ENCODE results near the gene APOL1.
"Not testable (repeated sequence)": the region's sequence is repeated elsewhere in the genome, so short reads cannot be mapped to it uniquely, and the experiment has no call there.

Gene APOL1

DNA sequence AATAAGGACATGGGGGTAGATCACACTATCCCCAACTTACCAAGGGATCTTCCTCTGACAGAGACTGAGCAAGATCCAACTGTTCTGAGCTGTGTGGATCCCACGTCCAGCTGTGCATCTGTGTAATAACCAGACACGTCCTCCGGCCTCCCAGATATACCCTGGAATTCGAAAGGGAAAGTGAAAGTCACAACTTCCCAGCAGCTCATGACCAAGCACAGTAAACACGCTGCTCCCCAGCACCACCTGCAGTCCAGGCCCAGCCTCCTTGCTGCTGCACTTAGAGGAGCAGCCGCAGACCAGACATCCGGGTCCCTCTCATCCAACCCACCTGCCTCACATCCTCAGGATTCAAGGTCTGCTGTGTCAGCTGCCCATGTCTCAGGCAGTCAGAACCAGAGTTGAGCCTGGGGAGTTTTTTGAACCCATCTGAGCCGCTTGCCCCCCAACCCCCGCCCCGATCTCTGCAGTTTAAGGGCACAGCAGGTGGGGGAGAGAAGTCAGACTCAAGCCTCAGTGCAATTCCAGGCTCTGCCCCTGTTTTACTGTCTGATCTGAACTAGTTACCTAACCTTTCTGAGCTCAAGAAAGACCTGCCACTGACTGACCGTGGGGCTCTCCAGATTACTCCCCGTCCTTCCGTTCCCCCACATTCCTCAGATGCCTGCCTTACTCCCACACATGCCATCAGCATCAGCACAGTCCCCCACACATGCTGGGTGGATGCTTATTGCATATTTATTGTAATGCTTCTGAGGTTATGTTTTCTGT is 13.3 kb upstream of the APOL1 start, which contains the start of gene APOL2:
APOL2 (minus strand) TSS at position 127 of the 771 bp plus-strand sequence. CDS start 6,365 bp downstream, outside the sequence.
- DNase-seq (ENCODE audit: insufficient read length, low spot score) (peak; percentile 64), FAIRE-seq (peak; percentile 98)
- TF ChIP-seq POLR2A (IDR thresholded peaks at IDR 0.05; ENCODE audit: low read depth, low read length) (peak; percentile 37; the same call in 1 of the 2 replicates), POLR2AphosphoS5 (IDR thresholded peaks at IDR 0.05; ENCODE audit: low read depth, low read length) (no peak), TAF1 (IDR thresholded peaks at IDR 0.05; ENCODE audit: low read depth, low read length) (peak; percentile 28; the same call in 1 of the 2 replicates), POU2F2 (IDR thresholded peaks at IDR 0.05; ENCODE audit: low read depth, low read length) (peak; percentile 48)

DNA sequence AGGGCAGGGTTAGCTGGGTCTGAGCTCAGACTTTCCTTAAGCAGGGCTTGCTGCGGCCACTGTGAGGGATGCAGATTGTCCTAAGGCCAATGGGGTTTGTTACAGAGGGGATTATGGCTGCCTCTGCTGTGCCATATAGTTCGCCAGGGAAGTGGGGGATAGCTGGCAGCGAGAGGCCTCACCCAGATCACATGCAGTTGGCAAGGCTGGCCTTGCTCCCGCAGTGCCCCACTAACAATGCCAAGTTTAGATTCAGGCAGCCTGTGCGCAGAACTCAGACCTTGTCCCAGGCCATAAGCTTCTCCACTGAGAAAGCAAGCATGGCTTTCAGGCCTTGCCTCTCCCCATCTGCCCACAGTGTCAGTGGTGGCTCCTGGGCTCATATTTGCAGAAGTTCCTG is 8.9 kb upstream of the APOL1 start:
- FAIRE-seq (no peak), DNase-seq (ENCODE audit: insufficient read length, low spot score) (no peak)
- TF ChIP-seq POU2F2 (IDR thresholded peaks at IDR 0.05; ENCODE audit: low read depth, low read length), result no peak

DNA sequence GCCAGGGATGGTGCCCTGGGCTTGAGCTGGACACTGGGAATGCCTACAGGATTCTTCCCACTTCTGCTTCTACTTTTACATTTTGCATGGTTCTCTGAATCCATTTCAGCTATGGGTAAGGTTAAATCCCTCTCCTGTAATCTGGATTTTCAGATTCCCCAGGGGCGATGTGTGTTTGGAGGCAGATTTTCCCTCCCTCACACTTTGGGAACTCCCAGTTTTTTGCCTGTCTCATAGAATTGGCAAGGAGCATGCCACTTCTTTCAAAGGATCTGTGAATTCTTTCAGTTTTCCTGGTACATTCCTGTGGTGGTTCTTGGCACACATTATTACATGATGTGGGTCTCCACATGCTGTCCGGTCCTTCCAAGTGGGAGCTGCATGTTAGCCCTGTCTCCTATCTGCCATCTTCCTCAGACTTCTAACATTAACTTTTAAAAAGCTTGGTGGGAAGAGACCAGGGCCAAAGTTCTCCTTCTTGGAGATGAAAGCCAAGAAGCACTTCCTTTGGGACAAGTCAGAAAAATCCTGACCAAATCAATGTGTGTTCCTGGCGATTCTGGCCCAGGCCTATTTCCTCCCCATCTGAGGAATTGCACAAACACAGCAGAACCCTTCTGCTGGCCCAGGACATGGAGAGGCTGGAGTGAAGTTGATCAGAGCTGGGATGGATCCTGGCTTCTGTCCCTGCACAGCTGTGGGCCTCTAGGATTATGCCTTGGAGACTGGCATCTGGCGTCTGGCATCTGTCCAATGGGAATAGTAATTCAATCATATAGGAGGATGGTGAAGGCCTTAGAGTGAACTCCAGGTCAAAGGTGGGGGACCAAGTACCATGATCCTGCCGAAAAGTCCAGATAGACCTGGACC is 8.2 kb upstream of the APOL1 start:
- no peak for DNase-seq (ENCODE audit: insufficient read length, low spot score)
- no peak for FAIRE-seq
- TF ChIP-seq POU2F2 (IDR thresholded peaks at IDR 0.05; ENCODE audit: low read depth, low read length) (no peak), TAF1 (IDR thresholded peaks at IDR 0.05; ENCODE audit: low read depth, low read length) (no peak), POLR2AphosphoS5 (IDR thresholded peaks at IDR 0.05; ENCODE audit: low read depth, low read length) (no peak), SPI1 (IDR thresholded peaks at IDR 0.05; ENCODE audit: low read depth, low read length) (no peak), POLR2A (IDR thresholded peaks at IDR 0.05; ENCODE audit: low read depth, low read length) (no peak), PAX5 (IDR thresholded peaks at IDR 0.05; ENCODE audit: insufficient read depth, low read length, severe bottlenecking) (no peak)

DNA sequence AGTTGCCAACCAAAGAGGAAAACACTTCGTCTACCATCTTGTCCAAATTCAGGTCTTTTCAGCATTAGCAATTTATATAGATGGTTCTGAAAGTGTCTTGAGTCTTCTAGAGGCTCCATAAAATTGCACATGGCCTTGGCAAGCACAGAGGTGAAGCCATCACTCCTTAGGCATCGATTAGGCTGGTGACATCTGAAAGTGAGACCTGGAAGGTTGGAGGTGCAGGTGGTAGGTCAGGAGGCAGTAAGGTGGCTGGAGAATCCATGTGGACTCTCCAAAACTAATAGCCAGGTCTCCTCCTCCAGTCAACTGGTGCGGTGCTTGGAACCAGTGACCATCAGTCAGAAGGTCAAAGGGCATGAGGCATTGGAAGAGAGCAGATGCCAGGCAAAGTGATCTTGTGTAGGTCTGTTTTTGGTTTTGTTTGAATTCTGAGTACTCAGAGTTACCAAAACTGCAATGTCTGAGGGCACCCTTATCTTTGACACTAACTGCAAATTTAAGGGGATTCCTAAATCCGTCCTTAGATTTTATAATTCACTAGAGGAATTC is 7.1 kb upstream of the APOL1 start:
- DNase-seq (ENCODE audit: insufficient read length, low spot score), result no peak
- no peak for TF ChIP-seq TAF1 (IDR thresholded peaks at IDR 0.05; ENCODE audit: low read depth, low read length)
- no peak for TF ChIP-seq POLR2AphosphoS5 (IDR thresholded peaks at IDR 0.05; ENCODE audit: low read depth, low read length)
- FAIRE-seq, result no peak

DNA sequence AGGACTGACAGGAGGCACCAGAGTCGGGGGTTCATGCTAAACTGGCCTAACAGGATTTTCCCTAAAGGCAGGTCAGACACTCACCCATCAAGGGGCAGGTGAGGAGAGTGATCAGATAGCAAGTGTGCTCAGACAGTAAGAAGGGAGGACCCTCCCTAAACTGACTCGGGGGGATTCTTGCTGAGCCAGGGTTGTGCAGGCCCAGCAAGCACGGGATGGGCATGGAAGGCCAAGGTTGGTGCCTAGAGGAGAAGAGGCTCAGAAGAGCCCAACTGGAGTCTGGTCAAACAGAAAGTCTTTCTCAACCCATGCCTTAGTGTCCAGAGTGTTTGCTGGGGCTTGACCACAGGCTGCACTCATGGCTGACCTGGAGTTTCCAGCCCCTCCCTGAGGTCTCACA is 6.2 kb upstream of the APOL1 start:
- DNase-seq (ENCODE audit: insufficient read length, low spot score) (no peak), FAIRE-seq (no peak)
- TF ChIP-seq POLR2A (IDR thresholded peaks at IDR 0.05; ENCODE audit: low read depth, low read length) (no peak), POU2F2 (IDR thresholded peaks at IDR 0.05; ENCODE audit: low read depth, low read length) (no peak), POLR2AphosphoS5 (IDR thresholded peaks at IDR 0.05; ENCODE audit: low read depth, low read length) (no peak)

DNA sequence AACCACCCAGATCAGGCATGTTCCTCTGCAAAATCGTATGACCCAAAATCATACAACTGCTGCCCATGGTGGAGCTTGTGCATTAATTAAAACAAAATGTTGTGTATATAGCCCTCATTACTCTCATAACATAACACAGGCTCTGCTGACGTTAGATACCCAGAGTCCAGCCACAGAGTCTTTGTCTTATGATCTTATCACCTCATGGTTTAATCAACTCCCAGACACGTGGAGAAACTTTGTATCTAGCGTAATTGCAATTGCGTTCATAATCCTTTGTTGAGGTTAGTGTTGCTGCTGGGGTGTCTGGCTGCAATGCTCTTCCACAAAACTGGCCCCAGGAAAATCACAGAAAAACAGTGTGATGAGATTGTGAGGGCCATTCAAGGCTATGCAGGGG is 5.0 kb upstream of the APOL1 start:
- TF ChIP-seq POLR2AphosphoS5 (IDR thresholded peaks at IDR 0.05; ENCODE audit: low read depth, low read length) (no peak), POLR2A (IDR thresholded peaks at IDR 0.05; ENCODE audit: low read depth, low read length) (no peak), SPI1 (IDR thresholded peaks at IDR 0.05; ENCODE audit: low read depth, low read length) (no peak), TAF1 (IDR thresholded peaks at IDR 0.05; ENCODE audit: low read depth, low read length) (no peak), POU2F2 (IDR thresholded peaks at IDR 0.05; ENCODE audit: low read depth, low read length) (no peak), PAX5 (IDR thresholded peaks at IDR 0.05; ENCODE audit: insufficient read depth, low read length, severe bottlenecking) (no peak)
- DNase-seq (ENCODE audit: insufficient read length, low spot score), result no peak
- FAIRE-seq, result no peak

DNA sequence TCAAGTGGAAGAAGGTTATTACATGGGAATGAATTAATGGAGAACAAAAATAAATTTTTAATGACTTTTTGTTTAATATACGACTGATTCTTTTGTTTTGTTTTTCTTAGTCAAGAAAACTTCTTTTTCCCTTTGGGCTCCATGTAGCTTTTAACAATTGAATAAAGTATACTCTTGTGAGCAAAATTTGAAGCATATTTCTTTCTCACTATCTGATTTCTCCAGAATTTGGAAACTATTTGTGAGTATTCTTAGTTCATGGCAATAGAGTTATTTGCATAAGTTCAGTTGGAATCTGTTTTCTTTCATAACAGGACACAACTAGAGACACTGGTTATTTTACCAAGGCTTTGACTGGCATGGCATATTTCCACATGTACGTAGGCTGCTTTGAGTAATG is 3.8 kb upstream of the APOL1 start:
- TF ChIP-seq TAF1 (IDR thresholded peaks at IDR 0.05; ENCODE audit: low read depth, low read length) (no peak), POLR2AphosphoS5 (IDR thresholded peaks at IDR 0.05; ENCODE audit: low read depth, low read length) (no peak), POLR2A (IDR thresholded peaks at IDR 0.05; ENCODE audit: low read depth, low read length) (no peak), POU2F2 (IDR thresholded peaks at IDR 0.05; ENCODE audit: low read depth, low read length) (no peak), SPI1 (IDR thresholded peaks at IDR 0.05; ENCODE audit: low read depth, low read length) (no peak), PAX5 (IDR thresholded peaks at IDR 0.05; ENCODE audit: insufficient read depth, low read length, severe bottlenecking) (no peak)
- no peak for DNase-seq (ENCODE audit: insufficient read length, low spot score)
- peak; percentile 40 for FAIRE-seq

DNA sequence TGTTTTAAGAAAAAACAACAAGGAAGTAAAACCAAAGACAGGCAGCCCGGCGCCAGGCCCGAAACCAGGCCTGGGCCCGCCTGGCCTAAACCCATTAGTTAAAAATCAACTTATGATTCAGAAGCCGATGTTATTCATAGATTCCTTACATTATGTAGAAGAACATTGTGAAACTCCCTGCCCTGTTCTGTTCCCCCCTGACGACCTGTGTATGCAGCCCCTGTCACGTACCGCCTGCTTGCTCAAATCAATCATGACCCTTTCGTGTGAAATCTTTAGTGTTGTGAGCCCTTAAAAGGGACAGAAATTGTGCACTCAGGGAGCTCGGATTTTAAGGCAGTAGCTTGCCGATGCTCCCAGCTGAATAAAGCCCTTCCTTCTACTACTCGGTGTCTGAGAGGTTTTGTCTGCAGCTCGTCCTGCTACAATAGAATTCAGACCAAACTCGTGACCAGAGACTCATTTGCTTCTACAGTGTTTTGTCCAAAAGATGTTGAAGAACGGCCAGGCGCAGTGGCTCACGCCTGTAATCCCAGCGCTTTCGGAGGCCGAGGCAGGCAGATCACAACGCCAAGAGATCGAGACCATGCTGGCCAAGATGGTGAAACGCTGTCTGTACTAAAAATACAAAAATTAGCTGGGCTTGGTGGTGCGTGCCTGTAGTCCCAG is 2.5 kb upstream of the APOL1 start:
- peak; percentile 86 for FAIRE-seq
- not testable (repeated sequence) for DNase-seq (ENCODE audit: insufficient read length, low spot score)

DNA sequence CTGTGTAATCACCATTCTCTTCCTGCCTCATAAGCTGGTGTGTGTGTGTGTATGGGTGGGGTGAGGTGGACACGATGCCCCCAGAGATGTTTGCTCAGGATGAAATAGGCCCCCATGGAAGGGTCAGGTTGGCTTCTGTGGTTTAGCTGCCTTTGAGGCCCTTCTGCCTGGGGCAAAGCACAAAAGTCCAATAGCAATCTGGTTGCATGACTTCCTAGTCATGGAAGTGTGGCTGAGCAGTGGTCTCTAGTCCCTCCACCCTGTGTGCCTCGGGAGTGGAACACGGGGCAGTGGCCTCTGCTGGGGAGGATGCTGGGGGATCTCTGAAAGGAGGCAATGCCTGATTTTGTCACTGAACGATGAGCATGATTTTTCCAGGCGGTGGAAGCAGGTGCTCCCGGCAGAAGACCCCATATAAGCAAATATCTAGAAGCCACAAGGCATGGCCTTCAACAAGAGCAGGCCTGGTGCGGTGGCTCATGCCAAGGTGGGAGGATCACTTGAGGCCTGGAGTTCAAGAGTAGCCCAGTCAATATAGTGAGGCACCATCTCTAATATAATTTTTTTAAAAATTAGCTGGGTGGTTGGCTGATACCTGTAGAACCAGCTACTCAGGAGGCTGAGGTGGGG is 839 bp upstream of the APOL1 start:
- not testable (repeated sequence) for FAIRE-seq; DNase-seq (ENCODE audit: insufficient read length, low spot score)

Data from GM12891 (cell line).